ENCODE data around the gene POU5F1. TPM values are rescaled to one million over a fixed set of nuclear protein-coding genes. Genes with fewer than 3 reads are reported as not detected.
"Not testable (repeated sequence)": the region's sequence is repeated elsewhere in the genome, so short reads cannot be mapped to it uniquely, and the experiment has no call there.

The POU5F1 gene
- total RNA-seq, 1 donor from 2014 or later, result not detected

GRCh38 chr6:31202259-31203166, 32.0 kb upstream of the POU5F1 start:
- Mint-ChIP-seq H3K9me3 (peaks cover 3% of the 10 kb centered on the region), H3K4me3 (peak overlapping the region; percentile 59), H3K27ac (ENCODE audit: unreplicated experiment) (no peak overlapping the region)

GRCh38 chr6:31199105-31199452, 28.6 kb upstream of the POU5F1 start:
- not testable (repeated sequence) for H3K27me3 Mint-ChIP-seq (ENCODE audit: low read depth); H3K4me3 Mint-ChIP-seq; H3K27ac Mint-ChIP-seq (ENCODE audit: unreplicated experiment); H3K36me3 Mint-ChIP-seq (ENCODE audit: low read depth); DNase-seq (ENCODE audit: low read depth, low spot score); H3K9me3 Mint-ChIP-seq
- H3K4me1 Mint-ChIP-seq, result peaks cover 19% of the 10 kb centered on the region

More at GRCh38 chr6:31202259-31203166, 32.0 kb upstream of the POU5F1 start:
- Mint-ChIP-seq H3K36me3 (ENCODE audit: low read depth) (no peaks in the 10 kb centered on the region), H3K27me3 (ENCODE audit: low read depth) (no peaks in the 10 kb centered on the region), H3K4me1 (peaks cover 16% of the 10 kb centered on the region)
- no peak for TF ChIP-seq CTCF (conservative IDR thresholded peaks at IDR 0.05)
- no peak for DNase-seq (ENCODE audit: low read depth, low spot score)

- H3K9me3 Mint-ChIP-seq, result peaks cover 3% of the 10 kb centered on the region
- H3K27ac Mint-ChIP-seq (ENCODE audit: unreplicated experiment), result peak overlapping the region; percentile 62
- H3K4me3 Mint-ChIP-seq, result peak overlapping the region; percentile 95
- no peak for TF ChIP-seq CTCF (conservative IDR thresholded peaks at IDR 0.05)
- H3K36me3 Mint-ChIP-seq (ENCODE audit: low read depth), result no peaks in the 10 kb centered on the region
- no peaks in the 10 kb centered on the region for H3K27me3 Mint-ChIP-seq (ENCODE audit: low read depth)
- DNase-seq (ENCODE audit: low read depth, low spot score), result peak; percentile 42
- H3K4me1 Mint-ChIP-seq, result peaks cover 8% of the 10 kb centered on the region
These were observed 27.2 kb upstream of the POU5F1 start for GRCh38 chr6:31197559-31198305.

- H3K9me3 Mint-ChIP-seq; H3K36me3 Mint-ChIP-seq (ENCODE audit: low read depth); H3K27me3 Mint-ChIP-seq (ENCODE audit: low read depth); H3K4me1 Mint-ChIP-seq; DNase-seq (ENCODE audit: low read depth, low spot score): not testable (repeated sequence)
- Mint-ChIP-seq H3K27ac (ENCODE audit: unreplicated experiment) (peak overlapping the region; percentile 1), H3K4me3 (peak overlapping the region; percentile 95)
These were observed 26.0 kb upstream of the POU5F1 start for GRCh38 chr6:31196251-31197022.

GRCh38 chr6:31195308-31195979, 25.0 kb upstream of the POU5F1 start:
- H3K4me3 Mint-ChIP-seq; H3K4me1 Mint-ChIP-seq; H3K27ac Mint-ChIP-seq (ENCODE audit: unreplicated experiment); H3K36me3 Mint-ChIP-seq (ENCODE audit: low read depth); H3K9me3 Mint-ChIP-seq; H3K27me3 Mint-ChIP-seq (ENCODE audit: low read depth); DNase-seq (ENCODE audit: low read depth, low spot score): not testable (repeated sequence)

- Mint-ChIP-seq H3K9me3 (no peaks in the 10 kb centered on the region), H3K4me3 (no peak overlapping the region), H3K27me3 (ENCODE audit: low read depth) (no peaks in the 10 kb centered on the region), H3K36me3 (ENCODE audit: low read depth) (no peaks in the 10 kb centered on the region), H3K27ac (ENCODE audit: unreplicated experiment) (no peak overlapping the region), H3K4me1 (peaks cover 8% of the 10 kb centered on the region)
- TF ChIP-seq CTCF (conservative IDR thresholded peaks at IDR 0.05), result no peak
- DNase-seq (ENCODE audit: low read depth, low spot score), result no peak
These were observed 23.8 kb upstream of the POU5F1 start for GRCh38 chr6:31194061-31194834.

Measured in neural crest cell (in vitro differentiated cells).